ENCODE results near the gene PDXDC1.
"Not testable (repeated sequence)": the region's sequence is repeated elsewhere in the genome, so short reads cannot be mapped to it uniquely, and the experiment has no call there.

The PDXDC1 gene, protein sequence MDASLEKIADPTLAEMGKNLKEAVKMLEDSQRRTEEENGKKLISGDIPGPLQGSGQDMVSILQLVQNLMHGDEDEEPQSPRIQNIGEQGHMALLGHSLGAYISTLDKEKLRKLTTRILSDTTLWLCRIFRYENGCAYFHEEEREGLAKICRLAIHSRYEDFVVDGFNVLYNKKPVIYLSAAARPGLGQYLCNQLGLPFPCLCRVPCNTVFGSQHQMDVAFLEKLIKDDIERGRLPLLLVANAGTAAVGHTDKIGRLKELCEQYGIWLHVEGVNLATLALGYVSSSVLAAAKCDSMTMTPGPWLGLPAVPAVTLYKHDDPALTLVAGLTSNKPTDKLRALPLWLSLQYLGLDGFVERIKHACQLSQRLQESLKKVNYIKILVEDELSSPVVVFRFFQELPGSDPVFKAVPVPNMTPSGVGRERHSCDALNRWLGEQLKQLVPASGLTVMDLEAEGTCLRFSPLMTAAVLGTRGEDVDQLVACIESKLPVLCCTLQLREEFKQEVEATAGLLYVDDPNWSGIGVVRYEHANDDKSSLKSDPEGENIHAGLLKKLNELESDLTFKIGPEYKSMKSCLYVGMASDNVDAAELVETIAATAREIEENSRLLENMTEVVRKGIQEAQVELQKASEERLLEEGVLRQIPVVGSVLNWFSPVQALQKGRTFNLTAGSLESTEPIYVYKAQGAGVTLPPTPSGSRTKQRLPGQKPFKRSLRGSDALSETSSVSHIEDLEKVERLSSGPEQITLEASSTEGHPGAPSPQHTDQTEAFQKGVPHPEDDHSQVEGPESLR
- total RNA-seq, result 126 to 128 reads per million in 2 donors

DNA sequence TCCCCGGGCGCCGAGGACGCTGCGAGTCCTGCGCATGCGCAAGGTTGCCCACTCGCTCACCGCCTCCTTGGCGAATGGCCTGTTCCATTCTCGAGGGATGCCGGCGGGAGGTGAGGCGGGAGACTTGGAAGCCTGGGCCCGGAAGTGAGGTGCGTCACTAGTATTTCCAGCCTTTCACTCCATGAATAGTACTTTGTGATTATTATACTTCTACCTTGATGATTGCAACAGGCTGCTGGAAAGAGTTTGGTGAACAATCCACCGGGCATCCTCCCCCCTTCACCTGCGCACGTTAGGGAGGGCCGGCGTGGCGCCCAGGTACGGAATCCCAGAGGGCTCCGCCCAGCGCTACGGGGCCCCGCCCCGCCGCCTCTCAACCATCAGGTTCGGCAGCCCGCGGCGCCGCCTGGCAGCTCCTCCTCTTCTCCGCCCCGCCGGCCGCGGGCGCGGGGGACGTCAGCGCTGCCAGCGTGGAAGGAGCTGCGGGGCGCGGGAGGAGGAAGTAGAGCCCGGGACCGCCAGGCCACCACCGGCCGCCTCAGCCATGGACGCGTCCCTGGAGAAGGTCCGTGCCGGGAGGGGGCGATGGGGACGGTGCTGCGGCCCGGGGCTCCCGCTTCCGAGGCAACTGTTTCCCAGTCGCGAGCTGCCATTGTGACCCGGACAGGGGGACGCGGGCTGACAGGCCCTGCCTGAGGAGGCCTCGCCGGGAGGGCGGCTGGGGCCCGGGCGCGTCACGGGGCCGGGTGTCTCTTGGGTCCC, at the start of gene PDXDC1:
Gene PDXDC1, plus strand, starts transcription at position 371 of the 762 bp plus-strand sequence. Its CDS starts 174 bp downstream, at position 545.
- peak; percentile 98 for DNase-seq

DNA sequence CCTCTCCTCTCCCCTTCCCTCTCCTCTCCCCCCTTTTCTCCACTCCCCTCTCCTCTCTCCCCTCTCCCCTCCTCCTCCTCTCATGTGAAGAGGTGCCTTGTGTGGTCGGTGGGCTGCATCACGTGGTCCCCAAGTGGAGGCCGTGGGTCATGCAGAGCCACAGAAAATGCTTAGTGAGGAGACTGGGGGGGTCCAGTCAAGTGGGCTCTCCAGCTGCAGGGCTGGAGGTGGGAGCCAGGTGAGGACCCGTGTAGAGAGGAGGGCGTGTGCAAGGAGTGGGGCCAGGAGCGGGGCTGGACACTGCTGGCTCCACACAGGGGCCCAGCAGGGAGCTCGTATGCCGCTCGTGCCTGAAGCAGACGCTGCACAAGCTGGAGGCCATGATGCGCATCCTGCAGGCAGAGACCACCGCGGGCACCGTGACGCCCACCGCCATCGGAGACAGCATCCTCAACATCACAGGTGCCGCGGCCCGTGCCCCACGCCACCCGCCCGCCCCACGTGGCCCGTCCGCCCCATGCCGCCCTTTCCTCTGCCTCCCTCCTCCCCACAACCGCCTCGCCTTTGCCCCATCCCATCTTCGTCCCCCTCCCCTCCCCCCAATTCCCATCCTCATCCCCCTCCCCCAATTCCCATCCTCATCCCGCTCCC, 46.6 kb upstream of the PDXDC1 start:
- not testable (repeated sequence) for DNase-seq

DNA sequence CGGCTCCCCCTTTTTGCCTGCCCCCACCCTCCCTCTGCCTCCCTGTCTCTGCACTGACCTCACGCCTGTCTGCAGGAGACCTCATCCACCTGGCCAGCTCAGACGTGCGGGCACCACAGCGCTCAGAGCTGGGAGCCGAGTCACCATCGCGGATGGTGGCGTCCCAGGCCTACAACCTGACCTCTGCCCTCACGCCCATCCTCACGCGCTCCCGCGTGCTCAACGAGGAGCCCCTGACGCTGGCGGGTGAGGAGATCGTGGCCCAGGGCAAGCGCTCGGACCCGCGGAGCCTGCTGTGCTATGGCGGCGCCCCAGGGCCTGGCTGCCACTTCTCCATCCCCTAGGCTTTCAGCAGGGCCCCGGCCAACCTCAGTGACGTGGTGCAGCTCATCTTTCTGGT, 45.6 kb upstream of the PDXDC1 start:
- DNase-seq, result not testable (repeated sequence)

DNA sequence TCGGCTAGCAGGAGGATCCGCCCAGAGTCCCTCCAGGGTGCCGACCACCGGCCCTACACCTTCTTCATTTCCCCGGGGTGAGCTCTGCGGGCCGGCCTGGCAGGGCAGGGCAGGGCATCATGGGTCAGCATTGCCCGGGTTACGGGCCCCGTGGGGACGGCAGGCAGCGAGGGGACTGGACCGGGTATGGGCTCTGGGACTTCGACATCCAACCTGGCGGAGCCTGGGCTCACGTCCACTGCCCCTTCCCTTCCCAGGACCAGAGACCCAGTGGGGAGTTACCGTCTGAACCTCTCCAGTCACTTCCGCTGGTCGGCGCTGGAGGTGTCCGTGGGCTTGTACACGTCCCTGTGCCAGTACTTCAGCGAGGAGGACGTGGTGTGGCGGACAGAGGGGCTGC, 44.6 kb upstream of the PDXDC1 start:
- DNase-seq, result not testable (repeated sequence)

DNA sequence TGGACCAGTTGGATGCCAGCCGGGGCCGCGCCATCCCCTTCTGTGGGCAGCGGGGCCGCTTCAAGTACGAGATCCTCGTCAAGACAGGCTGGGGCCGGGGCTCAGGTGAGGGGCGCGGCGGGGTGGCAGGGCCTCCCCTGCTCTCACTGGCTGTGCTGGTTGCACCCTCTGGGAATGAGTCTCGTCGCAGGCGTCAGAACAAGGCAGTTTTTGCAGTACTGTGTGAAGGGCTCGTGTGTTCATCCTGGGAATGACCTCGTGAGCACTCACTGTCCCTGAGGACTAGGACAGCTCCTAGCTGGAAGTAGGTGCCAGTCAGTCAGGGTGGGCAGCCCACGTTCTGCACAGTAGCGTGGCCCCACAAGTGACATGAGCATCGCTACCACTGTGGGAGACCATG, 43.9 kb upstream of the PDXDC1 start:
- DNase-seq, result not testable (repeated sequence)

DNA sequence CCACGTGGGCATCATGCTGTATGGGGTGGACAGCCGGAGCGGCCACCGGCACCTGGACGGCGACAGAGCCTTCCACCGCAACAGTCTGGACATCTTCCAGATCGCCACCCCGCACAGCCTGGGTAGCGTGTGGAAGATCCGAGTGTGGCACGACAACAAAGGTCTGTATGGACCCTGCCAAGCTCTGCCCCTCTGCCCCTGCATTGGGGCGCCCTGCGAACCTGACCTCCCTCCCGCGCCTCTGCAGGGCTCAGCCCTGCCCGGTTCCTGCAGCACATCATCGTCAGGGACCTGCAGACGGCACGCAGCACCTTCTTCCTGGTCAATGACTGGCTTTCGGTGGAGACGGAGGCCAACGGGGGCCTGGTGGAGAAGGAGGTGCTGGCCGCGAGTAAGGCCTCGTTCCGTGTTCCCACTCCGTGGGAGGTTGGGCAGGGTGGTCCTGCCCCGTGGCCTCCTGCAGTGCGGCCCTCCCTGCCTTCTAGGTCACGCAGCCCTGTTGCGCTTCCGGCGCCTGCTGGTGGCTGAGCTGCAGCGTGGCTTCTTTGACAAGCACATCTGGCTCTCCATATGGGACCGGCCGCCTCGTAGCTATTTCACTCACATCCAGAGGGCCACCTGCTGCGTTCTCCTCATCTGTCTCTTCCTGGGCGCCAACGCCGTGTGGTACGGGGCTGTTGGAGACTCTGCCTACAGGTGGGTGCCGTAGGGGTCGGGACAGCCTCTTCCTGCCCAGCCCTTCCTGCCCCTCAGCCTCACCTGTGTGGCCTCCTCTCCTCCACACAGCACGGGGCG, 42.0 kb upstream of the PDXDC1 start:
- not testable (repeated sequence) for DNase-seq

DNA sequence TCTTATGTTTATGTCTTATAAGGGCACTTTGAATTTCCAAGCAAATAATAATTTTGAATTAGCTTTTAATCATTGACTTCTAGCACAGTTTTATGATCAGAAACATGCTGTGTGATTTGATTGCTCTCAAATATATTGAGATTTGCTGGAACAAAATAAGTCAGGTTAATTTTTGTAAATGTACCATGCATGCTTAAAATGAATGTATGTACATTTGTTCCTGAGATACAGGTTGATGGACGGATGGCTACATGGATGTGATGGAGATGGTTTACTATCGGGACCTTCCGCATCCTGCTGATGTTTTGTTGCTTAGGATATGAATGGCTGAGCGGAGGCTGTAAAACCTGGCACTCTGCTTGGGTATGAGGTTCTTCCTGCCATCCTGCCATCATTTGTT, 37.7 kb upstream of the PDXDC1 start, which contains the start of gene NPIPA1:
Gene NPIPA1, plus strand, starts transcription at position 301 of the 400 bp plus-strand sequence. Its CDS starts 0 bp downstream, at position 301.
- DNase-seq, result not testable (repeated sequence)

DNA sequence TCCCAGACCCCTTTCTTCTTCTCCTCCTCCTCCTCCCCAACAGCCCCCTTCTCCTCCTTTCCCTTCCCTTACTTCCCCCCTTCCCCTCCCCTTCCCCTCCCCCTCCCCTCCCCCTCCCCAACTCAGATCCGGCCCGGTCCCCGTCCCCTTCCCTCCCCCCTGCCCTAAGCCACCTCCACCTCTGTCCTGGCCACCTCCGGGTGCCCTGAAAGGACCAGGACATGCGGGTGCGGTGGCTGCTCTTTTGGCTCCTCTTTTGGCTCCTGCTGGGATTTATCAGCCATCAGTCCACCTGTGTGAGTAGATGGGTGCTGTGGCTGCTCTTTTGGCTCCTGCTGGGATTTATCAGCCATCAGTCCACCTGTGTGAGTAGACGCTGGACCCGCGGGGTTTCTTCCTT, 36.8 kb upstream of the PDXDC1 start:
- DNase-seq, result not testable (repeated sequence)

DNA sequence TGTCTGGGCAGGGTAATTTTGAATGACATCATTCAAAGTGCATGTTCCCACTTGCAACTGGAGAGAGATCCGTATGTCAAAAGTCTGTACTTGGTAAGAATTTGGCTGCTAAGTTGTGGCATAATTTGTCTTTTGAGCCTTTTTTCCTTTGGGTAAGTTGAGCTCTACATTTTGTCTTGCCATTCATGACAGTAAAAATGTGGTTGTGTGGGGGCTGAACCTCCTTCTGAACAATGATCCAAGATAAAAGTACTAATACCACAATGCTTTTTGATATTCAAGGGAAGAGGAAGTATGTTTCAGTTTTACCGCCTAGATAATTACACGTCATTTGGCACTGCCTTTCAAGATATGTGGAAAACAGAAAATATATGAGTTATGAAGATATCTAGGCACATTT, 32.1 kb upstream of the PDXDC1 start:
- DNase-seq, result not testable (repeated sequence)

DNA sequence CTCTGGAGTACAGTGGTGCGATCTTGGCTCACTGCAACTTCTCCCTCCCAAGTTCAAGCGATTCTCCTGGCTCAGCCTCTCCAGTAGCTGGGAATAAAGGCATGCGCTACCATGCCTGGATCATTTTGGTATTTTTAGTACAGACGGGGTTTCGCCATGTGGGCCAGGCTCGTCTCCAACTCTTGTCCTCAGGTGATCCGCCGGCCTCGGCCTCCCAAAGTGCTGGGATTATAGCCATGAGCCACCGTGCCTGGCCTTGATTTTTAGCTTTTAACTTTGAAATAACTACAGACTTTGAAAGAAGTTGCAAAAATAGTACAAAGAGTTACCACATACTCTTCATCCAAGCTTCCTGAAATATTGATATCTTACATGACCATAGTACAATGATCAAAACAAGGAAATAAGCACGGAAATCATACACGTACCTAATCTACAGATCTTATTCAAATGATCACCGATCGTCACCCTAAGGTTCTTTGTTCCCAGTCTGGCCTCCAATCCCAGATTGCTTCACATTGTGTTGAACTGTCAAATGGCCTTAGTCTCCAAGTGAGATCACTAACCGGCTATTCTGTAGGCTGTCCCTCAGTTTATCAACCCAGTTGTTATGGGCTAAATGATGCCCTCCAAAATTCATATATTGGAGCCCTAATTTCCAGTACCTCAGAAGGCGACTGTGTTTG, 19.1 kb upstream of the PDXDC1 start:
- DNase-seq, result no peak

DNA sequence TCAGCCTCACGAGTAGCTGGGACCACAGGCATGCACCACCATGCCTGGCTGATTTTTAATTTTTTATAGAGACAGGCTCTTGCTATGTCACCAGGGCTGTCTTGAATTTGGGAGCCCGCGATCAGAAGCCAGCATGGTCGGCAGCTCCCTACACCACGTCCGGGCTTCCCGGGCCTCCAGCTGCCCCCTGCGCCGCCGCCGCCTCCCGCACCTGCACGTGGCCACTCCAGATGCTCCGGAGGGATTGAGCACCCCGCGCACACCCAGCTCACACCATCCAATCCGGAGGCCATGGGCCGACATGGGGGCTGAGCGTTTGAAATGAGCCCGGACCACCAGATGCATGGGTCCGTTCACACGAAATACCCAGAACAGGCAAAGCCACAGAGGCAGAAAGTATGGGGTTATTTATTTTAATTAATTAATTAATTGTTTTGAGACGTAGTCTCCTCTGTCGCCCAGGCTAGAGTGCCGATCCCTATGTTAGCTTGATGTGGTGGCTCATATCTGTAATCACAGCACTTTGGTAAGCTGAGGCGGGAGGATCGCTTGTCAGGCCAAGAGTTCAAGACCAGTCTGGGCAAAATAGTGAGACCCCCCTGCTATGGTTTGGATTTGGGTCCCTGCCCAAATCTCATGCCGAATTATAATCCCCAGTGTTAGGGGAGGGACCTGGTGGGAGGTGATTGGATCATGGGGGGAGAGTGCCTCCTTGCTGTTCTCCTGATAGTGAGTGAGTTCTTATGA, 17.1 kb upstream of the PDXDC1 start:
- DNase-seq, result no peak

DNA sequence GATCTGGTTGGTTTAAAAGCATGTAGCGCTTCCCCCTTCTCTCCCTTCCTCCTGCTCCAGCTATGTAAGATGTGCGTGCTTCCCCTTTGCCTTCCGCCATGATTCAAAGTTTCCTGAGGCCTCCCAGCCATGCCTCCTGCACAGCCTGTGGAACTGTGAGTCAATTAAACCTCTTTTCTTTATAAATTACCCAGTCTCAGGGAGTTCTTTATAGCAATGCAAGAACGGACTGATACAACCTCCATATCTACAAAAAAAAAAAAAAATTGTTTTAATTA, 16.6 kb upstream of the PDXDC1 start:
- no peak for DNase-seq

DNA sequence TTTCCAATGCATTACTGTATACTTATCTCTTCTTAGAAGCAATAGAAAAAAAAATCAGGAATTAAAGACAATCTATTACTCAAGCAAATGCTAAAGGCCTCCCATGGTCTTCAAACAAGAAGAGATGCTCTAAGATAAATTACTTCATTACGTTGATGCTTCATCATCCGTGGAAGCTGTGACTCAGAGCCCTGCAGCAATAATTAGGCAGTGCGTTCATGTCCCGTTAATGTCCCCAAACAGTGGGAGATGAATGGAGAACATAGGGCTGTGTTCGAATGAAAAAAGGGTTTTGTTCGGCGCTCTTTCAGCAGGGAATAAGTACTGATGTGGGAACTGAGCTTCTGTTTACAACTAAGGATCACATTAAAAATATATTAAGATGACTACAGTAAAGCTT, 15.9 kb upstream of the PDXDC1 start:
- no peak for DNase-seq

DNA sequence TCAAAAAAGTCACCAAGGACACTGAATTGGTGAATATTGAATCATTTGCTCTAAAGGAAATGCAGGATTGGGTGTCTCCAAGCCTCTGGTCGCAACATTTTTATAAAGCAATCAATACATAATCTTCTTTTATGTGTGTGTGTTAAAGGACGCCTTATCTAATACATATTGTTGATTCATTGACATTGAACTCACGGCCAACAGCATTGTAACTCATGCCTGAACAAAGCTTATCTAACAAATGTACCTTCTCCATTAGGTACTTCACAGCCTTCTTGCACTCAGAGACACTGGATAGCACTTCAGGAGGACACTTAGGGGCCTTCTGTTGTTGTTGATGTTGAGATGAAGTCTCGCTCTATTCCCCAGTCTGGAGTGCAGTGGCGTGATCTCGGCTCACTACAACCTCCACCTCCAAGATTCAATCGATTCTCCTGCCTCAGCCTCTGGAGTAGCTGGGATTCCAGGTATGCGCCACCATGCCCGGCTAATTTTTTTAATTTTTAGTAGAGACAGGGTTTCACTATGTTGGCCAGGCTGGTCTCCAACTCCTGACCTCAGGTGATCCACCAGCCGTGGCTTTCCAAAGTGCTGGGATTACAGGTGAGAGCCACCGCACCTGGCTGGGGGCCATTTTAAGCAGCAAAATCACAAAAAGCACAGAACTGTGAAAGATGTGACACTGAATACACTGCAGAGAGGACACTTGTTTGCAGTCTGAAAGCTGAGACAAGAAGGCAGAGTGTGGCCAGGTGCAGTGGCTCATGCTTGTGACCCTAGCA, 13.2 kb upstream of the PDXDC1 start:
- DNase-seq, result no peak

DNA sequence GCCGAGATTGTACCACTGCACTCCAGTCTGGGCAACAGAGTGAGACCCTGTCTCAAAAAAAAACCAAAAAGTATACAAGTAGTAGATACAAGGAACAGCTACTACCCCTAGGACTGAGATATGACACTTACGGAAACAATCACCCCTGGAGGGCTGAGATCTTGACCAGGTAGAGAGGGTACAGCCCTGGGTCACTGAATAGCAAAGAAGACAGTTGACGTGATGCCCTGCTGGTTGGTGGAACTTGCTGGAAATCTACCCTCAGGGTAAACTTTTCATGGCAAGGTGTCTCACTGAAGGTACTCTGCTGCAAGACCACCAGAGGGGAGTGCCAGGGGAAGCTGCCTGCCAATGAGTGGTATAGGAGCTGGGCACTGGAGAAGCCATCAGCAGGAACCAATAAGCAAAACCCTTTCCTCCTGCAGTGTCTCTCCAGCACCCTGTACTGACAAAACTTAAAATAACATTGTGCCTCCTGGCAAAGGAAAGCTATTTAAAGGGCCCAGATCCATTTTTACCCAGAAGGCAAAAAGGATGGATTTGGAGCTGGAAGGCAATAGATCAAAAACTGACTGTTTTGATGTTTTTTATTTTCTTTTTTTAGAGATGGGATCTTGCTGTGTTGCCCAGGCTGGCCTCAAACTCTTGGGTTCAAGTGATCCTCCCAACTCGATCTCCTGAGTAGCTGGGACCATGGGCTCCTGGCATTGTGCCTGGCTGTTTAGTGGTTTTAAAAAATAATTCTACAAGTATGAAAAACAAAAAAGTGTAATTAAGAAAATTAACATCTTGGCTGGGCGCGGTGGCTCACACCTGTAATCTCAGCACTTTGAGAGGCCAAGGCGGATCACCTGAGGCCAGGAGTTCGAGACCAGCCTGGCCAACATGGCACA, 11.3 kb upstream of the PDXDC1 start:
- DNase-seq, result no peak

DNA sequence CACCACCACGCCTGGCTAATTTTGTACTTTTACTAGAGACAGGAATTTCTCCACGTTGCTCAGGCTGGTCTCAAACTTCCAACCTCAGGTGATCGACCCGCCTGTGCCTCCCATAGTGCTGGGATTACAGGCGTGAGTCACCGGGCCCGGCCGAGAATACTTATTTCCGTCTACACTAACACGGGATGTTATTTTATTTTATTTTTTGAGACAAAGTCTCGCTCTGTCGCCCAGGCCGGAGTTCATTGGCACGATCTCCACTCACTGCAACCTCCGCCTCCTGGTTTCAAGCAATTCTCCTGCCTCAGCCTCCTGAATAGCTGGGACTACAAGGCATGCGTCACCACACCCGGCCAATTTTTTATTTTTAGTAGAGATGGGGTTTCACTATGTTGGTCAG, 9.5 kb upstream of the PDXDC1 start:
- no peak for DNase-seq

DNA sequence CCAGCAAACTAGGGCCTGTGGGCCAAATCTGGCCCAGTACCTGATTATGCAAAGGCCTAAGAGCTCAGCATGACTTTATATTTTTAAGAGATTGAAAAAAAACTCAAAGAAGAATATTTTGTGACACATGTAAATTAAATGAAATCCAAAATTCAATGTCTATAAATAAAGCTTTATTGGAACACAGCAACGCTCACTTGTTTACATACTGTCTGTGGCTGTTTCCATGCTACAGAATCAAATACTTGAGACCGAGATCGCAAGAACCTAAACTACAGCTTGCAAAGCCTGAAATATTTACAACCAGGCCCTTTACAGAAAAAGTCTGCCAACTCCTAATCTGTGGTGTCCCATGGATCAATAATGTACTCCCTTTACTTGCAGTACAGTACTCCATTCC, 5.0 kb upstream of the PDXDC1 start:
- not testable (repeated sequence) for DNase-seq

DNA sequence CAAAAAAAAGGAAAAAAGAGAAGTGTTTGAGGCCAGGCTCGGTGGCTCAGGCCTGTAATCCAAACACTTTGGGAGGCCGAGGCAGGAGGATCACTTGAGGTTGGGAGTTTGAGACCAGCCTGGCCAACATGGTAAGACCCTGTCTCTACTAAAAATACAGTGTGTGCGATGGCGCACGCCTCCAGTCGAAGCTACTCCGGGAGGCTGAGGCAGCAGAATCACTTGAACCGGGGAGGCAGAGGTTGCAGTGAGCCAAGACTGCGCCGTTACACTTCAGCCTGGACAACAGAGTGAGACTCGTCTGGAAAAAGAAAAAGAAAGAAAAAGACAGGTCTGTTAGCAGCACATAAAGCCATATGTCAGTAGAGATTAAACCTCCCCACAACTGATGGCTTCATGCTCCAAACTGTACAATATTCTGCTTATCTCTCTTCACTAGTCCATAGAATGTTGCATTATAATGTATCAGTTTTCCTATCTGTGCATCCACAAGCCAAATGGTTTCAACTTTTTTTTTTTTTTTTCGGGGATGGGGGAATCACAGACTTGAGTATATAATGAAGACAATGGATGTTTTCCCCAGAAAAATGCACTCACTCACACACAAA, 3.1 kb upstream of the PDXDC1 start:
- DNase-seq, result not testable (repeated sequence)
